H1 (cell line): ENCODE results near the gene STX7. TPM values are rescaled to one million over a fixed set of nuclear protein-coding genes. Genes with fewer than 3 reads are reported as not detected.
A peak's percentile ranks its signal among the peaks of the same experiment; 100 is the strongest.

Experiments used
- CTCF ChIA-PET: fragments of 300-600 bp; sonication (Branson Sonifier 250); formaldehyde crosslinking; loops from one replicate; lab custom pipeline; 2021; ENCODE audit not compliant: partially characterized antibody; lab: Charles Lee
- POLR2A ChIA-PET: fragments of 300-600 bp; sonication (Branson Sonifier 250); formaldehyde crosslinking; loops from one replicate; lab custom pipeline; 2021; ENCODE audit warnings: inconsistent platforms; ENCODE audit not compliant: partially characterized antibody; lab: Charles Lee
- DNase-seq, 2 experiments: peaks; one replicate each; pipeline versions ENCODE4 v3.0.0 to v3.0.0-alpha.2; 2010 to 2022; ENCODE audit warnings: low spot score in 2 of 2, low read depth in 1 of 2, mixed read lengths in 1 of 2
- FAIRE-seq: peaks from 2 replicates; lab custom pipeline; 2011; peaks lifted over from hg19 to GRCh38; lab: Jason Lieb, UNC
- H2AFZ ChIP-seq: 2 replicates; pipeline ENCODE4 v1.8.1; 2012; ENCODE audit warnings: low read length, inconsistent platforms
- H2AK5ac ChIP-seq: 2 replicates; pipeline ENCODE4 v1.6.1; 2013; ENCODE audit warnings: low read depth, low read length
- H2BK120ac ChIP-seq: replicated peaks from 2 replicates; pipeline ENCODE3; 2013; ENCODE audit warnings: low read depth, low read length, inconsistent platforms
- H2BK12ac ChIP-seq: 2 replicates; pipeline ENCODE4 v1.6.1; 2013; ENCODE audit warnings: low read depth, low read length
- H2BK15ac ChIP-seq: 2 replicates; pipeline ENCODE4 v1.6.1; 2013; ENCODE audit warnings: low read length
- H2BK20ac ChIP-seq: 2 replicates; pipeline ENCODE4 v1.6.1; 2013; ENCODE audit warnings: low read length
- H2BK5ac ChIP-seq: 2 replicates; pipeline ENCODE4 v1.6.1; 2013; ENCODE audit warnings: low read depth, low read length
- H3K14ac ChIP-seq: 2 replicates; pipeline ENCODE4 v1.6.1; 2013; ENCODE audit warnings: inconsistent platforms; ENCODE audit not compliant: insufficient read length
- H3K18ac ChIP-seq: 2 replicates; pipeline ENCODE4 v1.6.1; 2013; ENCODE audit warnings: low read length; ENCODE audit errors: extremely low read depth
- H3K23ac ChIP-seq: 2 replicates; pipeline ENCODE4 v1.6.1; 2013; ENCODE audit warnings: inconsistent platforms; ENCODE audit not compliant: insufficient read length
- H3K23me2 ChIP-seq: 2 replicates; pipeline ENCODE4 v1.6.1; 2013; ENCODE audit warnings: low read depth, low read length
- H3K27ac ChIP-seq: 2 replicates; pipeline ENCODE4 v1.6.1; 2011; ENCODE audit warnings: low read depth, low read length, inconsistent platforms
- H3K27me3 ChIP-seq, 4 experiments: replicated peaks in 1 of 4; 1 replicate in 1 of 4; 2 replicates in 3 of 4; pipeline versions ENCODE4 v1.6.1 to v1.8.1; 2011 to 2013; ENCODE audit warnings: low read length in 3 of 4, mild to moderate bottlenecking in 3 of 4, inconsistent platforms in 2 of 4, mixed read lengths in 2 of 4, moderate library complexity in 1 of 4; ENCODE audit not compliant: control insufficient read depth in 3 of 4, insufficient read depth in 3 of 4; ENCODE audit errors: extremely low read depth in 1 of 4
- H3K36me3 ChIP-seq, 4 experiments: 2 replicates each; pipeline versions ENCODE4 v1.6.1 to v1.8.1; 2011 to 2013; ENCODE audit warnings: mild to moderate bottlenecking in 4 of 4, low read length in 3 of 4, moderate library complexity in 2 of 4, control low read depth in 1 of 4, inconsistent platforms in 1 of 4; ENCODE audit not compliant: insufficient read depth in 4 of 4, control insufficient read depth in 2 of 4
- H3K4ac ChIP-seq: replicated peaks from 2 replicates; pipeline ENCODE3; 2013; ENCODE audit warnings: low read length, low read depth, mixed read lengths, inconsistent platforms; ENCODE audit not compliant: insufficient read length
- H3K4me1 ChIP-seq, 4 experiments: replicated peaks in 1 of 4; 1 replicate in 1 of 4; 2 replicates in 3 of 4; pipeline versions ENCODE4 v1.6.1 to v1.8.1; 2011 to 2013; ENCODE audit warnings: low read length in 3 of 4, inconsistent platforms in 2 of 4, mixed read lengths in 1 of 4; ENCODE audit not compliant: insufficient read depth in 4 of 4, control insufficient read depth in 3 of 4
- H3K4me2 ChIP-seq, 2 experiments: 2 replicates each; pipeline versions ENCODE4 v1.6.1 to v1.8.1; 2011 to 2013; ENCODE audit warnings: low read depth in 2 of 2, low read length in 2 of 2, control low read depth in 1 of 2, inconsistent platforms in 1 of 2, mild to moderate bottlenecking in 1 of 2; ENCODE audit not compliant: insufficient read depth in 1 of 2
- H3K4me3 ChIP-seq, 4 experiments: fragments of 200-600, 300-600 bp in 1 of 4; sonication (generic), shearing (Covaris generic), sonication (Bioruptor Twin) in 1 of 4; 2 replicates each; pipeline versions ENCODE4 v1.5.1 to v1.8.1; 2011 to 2016; ENCODE audit warnings: low read length in 4 of 4, low read depth in 3 of 4, control low read depth in 2 of 4, inconsistent platforms in 2 of 4, mild to moderate bottlenecking in 2 of 4, mixed read lengths in 1 of 4, moderate library complexity in 1 of 4; ENCODE audit not compliant: insufficient read depth in 2 of 4; ENCODE audit errors: extremely low read depth in 1 of 4
- H3K56ac ChIP-seq: replicated peaks from 2 replicates; pipeline ENCODE3; 2013; ENCODE audit warnings: low read depth, mild to moderate bottlenecking, mixed read lengths, low read length, inconsistent platforms; ENCODE audit not compliant: insufficient read length
- H3K79me1 ChIP-seq: 2 replicates; pipeline ENCODE4 v1.6.1; 2013; ENCODE audit warnings: low read depth, low read length, control low read depth
- H3K79me2 ChIP-seq, 2 experiments: 2 replicates each; pipeline versions ENCODE4 v1.6.1 to v1.8.1; 2012 to 2013; ENCODE audit warnings: low read length in 2 of 2, mild to moderate bottlenecking in 2 of 2, inconsistent platforms in 1 of 2; ENCODE audit not compliant: insufficient read depth in 2 of 2, control insufficient read depth in 1 of 2
- H3K9ac ChIP-seq, 4 experiments: replicated peaks in 1 of 4; 1 replicate in 1 of 4; 2 replicates in 3 of 4; pipeline versions ENCODE4 v1.6.1 to v1.8.1; 2011 to 2013; ENCODE audit warnings: low read depth in 3 of 4, low read length in 3 of 4, control low read depth in 2 of 4, mild to moderate bottlenecking in 2 of 4, moderate library complexity in 2 of 4, inconsistent platforms in 1 of 4; ENCODE audit errors: extremely low read depth in 1 of 4
- H3K9me3 ChIP-seq, 2 experiments: 2 replicates each; pipeline versions ENCODE4 v1.6.1 to v1.8.1; 2012 to 2013; ENCODE audit warnings: mild to moderate bottlenecking in 2 of 2, moderate library complexity in 2 of 2, control low read depth in 1 of 2, inconsistent platforms in 1 of 2, low read depth in 1 of 2, low read length in 1 of 2, mixed read lengths in 1 of 2; ENCODE audit not compliant: insufficient read depth in 2 of 2
- H4K20me1 ChIP-seq, 2 experiments: replicated peaks in 1 of 2; 2 replicates each; pipeline versions ENCODE3 to v1.8.1; 2011 to 2013; ENCODE audit warnings: inconsistent platforms in 2 of 2, low read length in 2 of 2, mild to moderate bottlenecking in 1 of 2; ENCODE audit not compliant: insufficient read depth in 2 of 2, control insufficient read depth in 1 of 2
- H4K5ac ChIP-seq: 2 replicates; pipeline ENCODE4 v1.6.1; 2013; ENCODE audit warnings: low read length, low read depth, mixed read lengths, inconsistent platforms; ENCODE audit not compliant: insufficient read length
- H4K8ac ChIP-seq: 2 replicates; pipeline ENCODE4 v1.8.0; 2013; ENCODE audit warnings: mild to moderate bottlenecking, moderate library complexity, low read length, inconsistent platforms; ENCODE audit not compliant: insufficient read depth; ENCODE audit errors: extremely low read depth
- H4K91ac ChIP-seq: replicated peaks from 2 replicates; pipeline ENCODE3; 2013; ENCODE audit warnings: low read length, mixed read lengths, inconsistent platforms; ENCODE audit not compliant: insufficient read length
- BRCA1 ChIP-seq: IDR thresholded peaks from 2 replicates; pipeline ENCODE4 v1.6.1; 2012; ENCODE audit warnings: low read depth, low read length, improper control_type of control experiment
- GTF2F1 ChIP-seq: IDR thresholded peaks from 2 replicates; pipeline ENCODE4 v1.6.1; 2012; ENCODE audit warnings: low read depth, low read length, improper control_type of control experiment, borderline replicate concordance
- HDAC2 ChIP-seq, 2 experiments: fragments of 300-600 bp in 1 of 2; sonication (generic) in 1 of 2; IDR thresholded peaks; 2 replicates each; pipeline ENCODE4 v1.6.1; 2011 to 2012; ENCODE audit warnings: low read depth in 2 of 2, low read length in 2 of 2, mild to moderate bottlenecking in 2 of 2, moderate library complexity in 2 of 2, borderline replicate concordance in 1 of 2, inconsistent platforms in 1 of 2
- JUND ChIP-seq: IDR thresholded peaks from 2 replicates; pipeline ENCODE4 v1.6.1; 2011; ENCODE audit warnings: mild to moderate bottlenecking, improper control_type of control experiment, low read length
- NRF1 ChIP-seq: IDR thresholded peaks from 2 replicates; pipeline ENCODE4 v1.6.1; 2011; ENCODE audit warnings: mild to moderate bottlenecking, low read depth, low read length, improper control_type of control experiment
- POLR2A ChIP-seq, 2 experiments: IDR thresholded peaks; 1 replicate in 1 of 2; 2 replicates in 1 of 2; pipeline ENCODE4 v1.6.1; 2011; ENCODE audit warnings: low read depth in 2 of 2, low read length in 2 of 2, mild to moderate bottlenecking in 2 of 2; ENCODE audit errors: control extremely low read depth in 1 of 2
- RAD21 ChIP-seq, 2 experiments: IDR thresholded peaks in 1 of 2; conservative IDR thresholded peaks in 1 of 2; 2 replicates each; pipeline ENCODE4 v1.6.1; 2011; ENCODE audit warnings: low read depth in 2 of 2, low read length in 2 of 2, improper control_type of control experiment in 1 of 2, inconsistent platforms in 1 of 2, mild to moderate bottlenecking in 1 of 2, moderate library complexity in 1 of 2
- SAP30 ChIP-seq: fragments of 300-600 bp; sonication (generic); IDR thresholded peaks from 2 replicates; pipeline ENCODE4 v1.7.1; 2012; ENCODE audit warnings: low read length, moderate library complexity, mild to moderate bottlenecking, inconsistent platforms; ENCODE audit not compliant: insufficient read depth, insufficient replicate concordance
- SIX5 ChIP-seq: IDR thresholded peaks from 2 replicates; pipeline ENCODE4 v1.6.1; 2011; ENCODE audit warnings: mild to moderate bottlenecking, low read depth, low read length
- TEAD4 ChIP-seq: IDR thresholded peaks from 2 replicates; pipeline ENCODE4 v1.6.1; 2012; ENCODE audit warnings: low read depth, low read length, inconsistent platforms, mixed read lengths
- WGBS, 2 experiments: shearing (Covaris generic) in 1 of 2; methylation state at CpG; one replicate each; pipeline versions ENCODE4 v1.1.6 to v1.1.7; 2013 to 2015; ENCODE audit warnings: low lambda C conversion rate in 2 of 2, mixed read lengths in 2 of 2, inconsistent platforms in 1 of 2, low coverage in 1 of 2, missing lambda C conversion rate in 1 of 2; ENCODE audit not compliant: insufficient replicate concordance in 2 of 2, insufficient coverage in 1 of 2, insufficient read length in 1 of 2; ENCODE audit errors: extremely low coverage in 1 of 2, missing lambda C conversion rate in 1 of 2; 5-methylcytosine and 5-hydroxymethylcytosine counted together
- polyA plus RNA-seq, 7 experiments: library from polyadenylated mRNA; depleted of rRNA in 3 of 7; stranded (reverse) in 5 of 7; unstranded in 2 of 7; fragments of >200 nt in 5 of 7; fragments of 200-250 nt in 2 of 7; gene quantifications; 1 replicate in 5 of 7; 2 replicates in 1 of 7; 4 replicates in 1 of 7; pipeline versions ENCODE4 v1.2.1 to v1.2.3, GENCODE V29; 2011 to 2013; ENCODE audit warnings: missing spikeins in 2 of 7, mixed read lengths in 2 of 7
- total RNA-seq: library from RNA; stranded (reverse); fragmentation: NEBNext Ultra II Directional; extraction: Animal tissue kit (Norgen Biotek cat#: 25700); gene quantifications from 2 replicates; pipeline ENCODE4 v1.2.1, GENCODE V29; 2021
- TF ChIP-seq, protein P1 (sequence below): IDR thresholded peaks from 2 replicates; pipeline ENCODE4 v1.6.1; 2011; ENCODE audit warnings: low read length, improper control_type of control experiment

STX7 gene
- total and polyA plus RNA-seq, 2 of the 8 experiments (the other 6 are each of a cell fraction or from before 2014, with no cell fraction given): 5.7 to 27.9 TPM

DNA sequence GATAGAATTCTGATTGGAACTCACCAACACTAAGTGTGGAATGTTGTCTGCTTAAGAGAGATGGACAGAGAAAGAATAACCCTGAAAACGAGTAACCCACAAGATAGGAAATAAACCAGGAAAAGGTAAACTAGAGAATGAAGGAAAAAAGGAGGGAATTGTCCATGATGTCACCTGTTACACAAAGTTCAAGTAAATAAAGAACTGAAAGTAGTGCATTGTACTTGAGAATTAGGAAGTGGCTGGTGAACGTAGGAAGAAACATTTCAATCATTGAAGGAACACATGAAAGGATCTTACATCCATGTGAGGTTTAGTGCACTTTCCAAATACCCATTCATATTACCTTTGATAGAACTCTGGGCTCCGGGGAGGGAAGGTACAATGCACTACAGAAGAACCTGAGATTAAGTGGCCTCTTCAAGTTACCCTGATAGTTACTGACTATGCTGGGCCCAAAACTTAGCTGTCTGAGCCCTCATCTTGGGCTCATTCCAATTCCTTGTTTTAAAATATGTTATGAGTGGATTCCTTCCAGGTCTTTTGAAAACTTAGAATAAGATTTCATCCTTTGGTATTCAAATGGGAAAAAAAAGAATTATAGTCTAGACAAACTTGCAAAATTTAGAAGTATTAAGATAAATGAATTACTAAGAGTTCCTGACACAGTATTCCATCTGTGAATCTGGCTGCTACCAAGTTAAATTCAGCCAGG lies 1.1 kb upstream of the STX7 start:
- no peak overlapping the region for H3K18ac ChIP-seq
- H3K4me3 ChIP-seq: peak overlapping the region in 1 of 4 experiments; percentile 83; a peak in 1 of 8 replicates
- H4K8ac ChIP-seq: no peak overlapping the region
- DNase-seq: no peak
- no peak overlapping the region for H3K9ac ChIP-seq
- ChIA-PET POLR2A (no interaction called here), CTCF (interaction anchor here (0.6 to 1.5 kb wide), 4 partner anchors 11 to 1590 kb away, joined by 3 read pairs; no protein-coding TSS in a partner anchor)
- peaks cover 0 to 31% of the 10 kb centered on the region in 2 experiments; a peak in 3 of 4 replicates for H3K79me2 ChIP-seq
- no peak overlapping the region for H2BK15ac ChIP-seq
- no peak overlapping the region for H3K56ac ChIP-seq
- H3K27ac ChIP-seq: no peak overlapping the region
- H4K91ac ChIP-seq: no peak overlapping the region
- no peak for FAIRE-seq
- peaks cover 0 to 4% (median under 1%) of the 10 kb centered on the region in 4 experiments; a peak in 3 of 7 replicates for H3K4me1 ChIP-seq
- no peak overlapping the region for H2BK5ac ChIP-seq
- H2AFZ ChIP-seq: no peak overlapping the region
- H2BK12ac ChIP-seq: no peak overlapping the region
- H2BK120ac ChIP-seq: no peak overlapping the region
- no peak overlapping the region for H2AK5ac ChIP-seq
- H3K23ac ChIP-seq: no peak overlapping the region
- no peaks in the 10 kb centered on the region for H4K20me1 ChIP-seq
- no peaks in the 10 kb centered on the region for H3K27me3 ChIP-seq
- H3K9me3 ChIP-seq: no peaks in the 10 kb centered on the region
- H3K36me3 ChIP-seq: no peaks in the 10 kb centered on the region
- H3K4me2 ChIP-seq: peak overlapping the region in 1 of 2 experiments; percentile 77; a peak in 1 of 4 replicates
- peaks cover 4% of the 10 kb centered on the region; the same call in 1 of the 2 replicates for H3K23me2 ChIP-seq
- 76% methylated on average over 3 of the region's 3 CpGs; no CpG with 5 or more reads in 1 of the 2 experiments for WGBS, 2 experiments
- H3K4ac ChIP-seq: no peak overlapping the region
- no peak overlapping the region for H4K5ac ChIP-seq
- H2BK20ac ChIP-seq: no peak overlapping the region
- no peaks in the 10 kb centered on the region for H3K79me1 ChIP-seq
- H3K14ac ChIP-seq: no peak overlapping the region
- TF ChIP-seq GTF2F1 (no peak), HDAC2 (IDR thresholded peaks at IDR 0.05; ENCODE audit: borderline replicate concordance in 1 of 2, low read depth in 2 of 2, low read length in 2 of 2) (no peak), POLR2A (IDR thresholded peaks at IDR 0.05; ENCODE audit: control extremely low read depth in 1 of 2, low read depth in 2 of 2, low read length in 2 of 2) (no peak), BRCA1 (no peak), JUND (no peak), SAP30 (no peak), NRF1 (no peak), RAD21 (IDR thresholded peaks at IDR 0.05 in 1 of 2, conservative IDR thresholded peaks at IDR 0.05 in 1 of 2; ENCODE audit: low read depth in 2 of 2, low read length in 2 of 2) (no peak), TEAD4 (no peak), SIX5 (no peak)
- TF ChIP-seq, protein P1, sequence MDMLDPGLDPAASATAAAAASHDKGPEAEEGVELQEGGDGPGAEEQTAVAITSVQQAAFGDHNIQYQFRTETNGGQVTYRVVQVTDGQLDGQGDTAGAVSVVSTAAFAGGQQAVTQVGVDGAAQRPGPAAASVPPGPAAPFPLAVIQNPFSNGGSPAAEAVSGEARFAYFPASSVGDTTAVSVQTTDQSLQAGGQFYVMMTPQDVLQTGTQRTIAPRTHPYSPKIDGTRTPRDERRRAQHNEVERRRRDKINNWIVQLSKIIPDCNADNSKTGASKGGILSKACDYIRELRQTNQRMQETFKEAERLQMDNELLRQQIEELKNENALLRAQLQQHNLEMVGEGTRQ: no peak
